ENCODE results near the gene CDC42BPB. TPM values are rescaled to one million over a fixed set of nuclear protein-coding genes. Genes with fewer than 3 reads are reported as not detected.

Gene CDC42BPB
- total and polyA plus RNA-seq, 2 of the 13 experiments (the other 11 are each of a cell fraction or from before 2014, with no cell fraction given) = 19.7 to 32.3 TPM

DNA sequence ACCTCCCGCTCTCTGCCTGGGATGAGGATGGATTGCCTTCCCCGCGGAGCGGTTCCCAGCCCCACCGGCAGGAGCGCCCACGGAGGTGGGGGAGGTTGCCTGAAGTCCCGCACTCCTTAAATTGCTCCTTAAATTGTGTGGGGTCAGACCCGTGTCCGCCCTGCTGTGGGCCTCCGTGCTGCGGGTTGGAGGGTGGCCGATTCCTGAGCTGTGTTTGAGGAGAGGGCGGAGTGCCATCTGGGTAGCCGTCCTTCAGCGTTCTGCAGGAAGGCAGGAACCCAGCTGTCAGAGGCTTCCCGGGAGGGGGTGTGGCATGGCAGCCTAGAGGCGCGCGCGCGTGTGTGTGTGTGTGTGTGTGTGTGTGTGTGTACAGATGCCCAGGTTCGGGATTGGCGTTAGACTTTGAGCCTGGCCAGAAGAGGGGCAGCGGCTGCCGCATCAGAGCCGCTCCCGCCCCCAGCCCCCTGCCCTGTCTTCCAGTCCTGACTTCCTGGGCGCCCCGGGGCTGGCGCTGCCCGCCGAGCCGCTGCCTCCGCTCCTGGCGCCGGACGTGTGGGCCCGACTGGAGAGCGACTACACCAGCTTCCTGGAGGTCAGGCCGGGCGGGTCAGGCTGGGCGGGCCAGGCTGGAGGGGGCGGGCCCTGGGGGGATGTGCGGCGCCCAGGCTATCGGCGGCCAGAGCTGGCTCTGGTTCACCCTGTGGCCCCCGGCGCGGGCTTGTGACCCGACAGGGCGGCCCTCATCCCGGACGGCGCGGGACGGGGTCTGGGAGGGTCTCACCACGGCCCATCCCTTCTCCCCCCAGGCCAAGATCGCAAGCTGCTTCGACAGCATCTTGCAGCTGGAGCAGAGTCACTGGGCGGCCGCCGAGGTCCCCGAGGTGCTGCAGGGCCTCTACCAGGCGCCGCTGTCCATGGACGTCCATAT, 46.4 kb upstream of the CDC42BPB start (continued):
- TF ChIP-seq, protein P1, sequence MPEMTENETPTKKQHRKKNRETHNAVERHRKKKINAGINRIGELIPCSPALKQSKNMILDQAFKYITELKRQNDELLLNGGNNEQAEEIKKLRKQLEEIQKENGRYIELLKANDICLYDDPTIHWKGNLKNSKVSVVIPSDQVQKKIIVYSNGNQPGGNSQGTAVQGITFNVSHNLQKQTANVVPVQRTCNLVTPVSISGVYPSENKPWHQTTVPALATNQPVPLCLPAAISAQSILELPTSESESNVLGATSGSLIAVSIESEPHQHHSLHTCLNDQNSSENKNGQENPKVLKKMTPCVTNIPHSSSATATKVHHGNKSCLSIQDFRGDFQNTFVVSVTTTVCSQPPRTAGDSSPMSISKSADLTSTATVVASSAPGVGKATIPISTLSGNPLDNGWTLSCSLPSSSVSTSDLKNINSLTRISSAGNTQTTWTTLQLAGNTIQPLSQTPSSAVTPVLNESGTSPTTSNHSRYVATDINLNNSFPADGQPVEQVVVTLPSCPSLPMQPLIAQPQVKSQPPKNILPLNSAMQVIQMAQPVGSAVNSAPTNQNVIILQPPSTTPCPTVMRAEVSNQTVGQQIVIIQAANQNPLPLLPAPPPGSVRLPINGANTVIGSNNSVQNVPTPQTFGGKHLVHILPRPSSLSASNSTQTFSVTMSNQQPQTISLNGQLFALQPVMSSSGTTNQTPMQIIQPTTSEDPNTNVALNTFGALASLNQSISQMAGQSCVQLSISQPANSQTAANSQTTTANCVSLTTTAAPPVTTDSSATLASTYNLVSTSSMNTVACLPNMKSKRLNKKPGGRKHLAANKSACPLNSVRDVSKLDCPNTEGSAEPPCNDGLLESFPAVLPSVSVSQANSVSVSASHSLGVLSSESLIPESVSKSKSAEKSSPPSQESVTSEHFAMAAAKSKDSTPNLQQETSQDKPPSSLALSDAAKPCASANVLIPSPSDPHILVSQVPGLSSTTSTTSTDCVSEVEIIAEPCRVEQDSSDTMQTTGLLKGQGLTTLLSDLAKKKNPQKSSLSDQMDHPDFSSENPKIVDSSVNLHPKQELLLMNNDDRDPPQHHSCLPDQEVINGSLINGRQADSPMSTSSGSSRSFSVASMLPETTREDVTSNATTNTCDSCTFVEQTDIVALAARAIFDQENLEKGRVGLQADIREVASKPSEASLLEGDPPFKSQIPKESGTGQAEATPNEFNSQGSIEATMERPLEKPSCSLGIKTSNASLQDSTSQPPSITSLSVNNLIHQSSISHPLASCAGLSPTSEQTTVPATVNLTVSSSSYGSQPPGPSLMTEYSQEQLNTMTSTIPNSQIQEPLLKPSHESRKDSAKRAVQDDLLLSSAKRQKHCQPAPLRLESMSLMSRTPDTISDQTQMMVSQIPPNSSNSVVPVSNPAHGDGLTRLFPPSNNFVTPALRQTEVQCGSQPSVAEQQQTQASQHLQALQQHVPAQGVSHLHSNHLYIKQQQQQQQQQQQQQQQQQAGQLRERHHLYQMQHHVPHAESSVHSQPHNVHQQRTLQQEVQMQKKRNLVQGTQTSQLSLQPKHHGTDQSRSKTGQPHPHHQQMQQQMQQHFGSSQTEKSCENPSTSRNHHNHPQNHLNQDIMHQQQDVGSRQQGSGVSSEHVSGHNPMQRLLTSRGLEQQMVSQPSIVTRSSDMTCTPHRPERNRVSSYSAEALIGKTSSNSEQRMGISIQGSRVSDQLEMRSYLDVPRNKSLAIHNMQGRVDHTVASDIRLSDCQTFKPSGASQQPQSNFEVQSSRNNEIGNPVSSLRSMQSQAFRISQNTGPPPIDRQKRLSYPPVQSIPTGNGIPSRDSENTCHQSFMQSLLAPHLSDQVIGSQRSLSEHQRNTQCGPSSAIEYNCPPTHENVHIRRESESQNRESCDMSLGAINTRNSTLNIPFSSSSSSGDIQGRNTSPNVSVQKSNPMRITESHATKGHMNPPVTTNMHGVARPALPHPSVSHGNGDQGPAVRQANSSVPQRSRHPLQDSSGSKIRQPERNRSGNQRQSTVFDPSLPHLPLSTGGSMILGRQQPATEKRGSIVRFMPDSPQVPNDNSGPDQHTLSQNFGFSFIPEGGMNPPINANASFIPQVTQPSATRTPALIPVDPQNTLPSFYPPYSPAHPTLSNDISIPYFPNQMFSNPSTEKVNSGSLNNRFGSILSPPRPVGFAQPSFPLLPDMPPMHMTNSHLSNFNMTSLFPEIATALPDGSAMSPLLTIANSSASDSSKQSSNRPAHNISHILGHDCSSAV (CRISPR knock-in tag; IDR thresholded peaks at IDR 0.05; ENCODE audit: borderline replicate concordance) = no peak
- TF ChIP-seq, protein P2, sequence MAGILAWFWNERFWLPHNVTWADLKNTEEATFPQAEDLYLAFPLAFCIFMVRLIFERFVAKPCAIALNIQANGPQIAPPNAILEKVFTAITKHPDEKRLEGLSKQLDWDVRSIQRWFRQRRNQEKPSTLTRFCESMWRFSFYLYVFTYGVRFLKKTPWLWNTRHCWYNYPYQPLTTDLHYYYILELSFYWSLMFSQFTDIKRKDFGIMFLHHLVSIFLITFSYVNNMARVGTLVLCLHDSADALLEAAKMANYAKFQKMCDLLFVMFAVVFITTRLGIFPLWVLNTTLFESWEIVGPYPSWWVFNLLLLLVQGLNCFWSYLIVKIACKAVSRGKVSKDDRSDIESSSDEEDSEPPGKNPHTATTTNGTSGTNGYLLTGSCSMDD (CRISPR knock-in tag; IDR thresholded peaks at IDR 0.05) = 0 out of 2 replicates have a peak, but pooled peaks have one; percentile 21
- TF ChIP-seq, protein P3, sequence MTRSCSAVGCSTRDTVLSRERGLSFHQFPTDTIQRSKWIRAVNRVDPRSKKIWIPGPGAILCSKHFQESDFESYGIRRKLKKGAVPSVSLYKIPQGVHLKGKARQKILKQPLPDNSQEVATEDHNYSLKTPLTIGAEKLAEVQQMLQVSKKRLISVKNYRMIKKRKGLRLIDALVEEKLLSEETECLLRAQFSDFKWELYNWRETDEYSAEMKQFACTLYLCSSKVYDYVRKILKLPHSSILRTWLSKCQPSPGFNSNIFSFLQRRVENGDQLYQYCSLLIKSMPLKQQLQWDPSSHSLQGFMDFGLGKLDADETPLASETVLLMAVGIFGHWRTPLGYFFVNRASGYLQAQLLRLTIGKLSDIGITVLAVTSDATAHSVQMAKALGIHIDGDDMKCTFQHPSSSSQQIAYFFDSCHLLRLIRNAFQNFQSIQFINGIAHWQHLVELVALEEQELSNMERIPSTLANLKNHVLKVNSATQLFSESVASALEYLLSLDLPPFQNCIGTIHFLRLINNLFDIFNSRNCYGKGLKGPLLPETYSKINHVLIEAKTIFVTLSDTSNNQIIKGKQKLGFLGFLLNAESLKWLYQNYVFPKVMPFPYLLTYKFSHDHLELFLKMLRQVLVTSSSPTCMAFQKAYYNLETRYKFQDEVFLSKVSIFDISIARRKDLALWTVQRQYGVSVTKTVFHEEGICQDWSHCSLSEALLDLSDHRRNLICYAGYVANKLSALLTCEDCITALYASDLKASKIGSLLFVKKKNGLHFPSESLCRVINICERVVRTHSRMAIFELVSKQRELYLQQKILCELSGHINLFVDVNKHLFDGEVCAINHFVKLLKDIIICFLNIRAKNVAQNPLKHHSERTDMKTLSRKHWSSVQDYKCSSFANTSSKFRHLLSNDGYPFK (CRISPR knock-in tag; IDR thresholded peaks at IDR 0.05; ENCODE audit: borderline replicate concordance) = peak; percentile 36; the same call in 1 of the 2 replicates
- TF ChIP-seq CC2D1A (CRISPR knock-in tag; IDR thresholded peaks at IDR 0.05) (no peak), ZNF510 (CRISPR knock-in tag; IDR thresholded peaks at IDR 0.05; ENCODE audit: low read depth) (no peak; the same call in 1 of the 2 replicates), ZNF713 (CRISPR knock-in tag; IDR thresholded peaks at IDR 0.05) (no peak), ZEB1 (IDR thresholded peaks at IDR 0.05; ENCODE audit: insufficient replicate concordance, low read depth) (peak; percentile 49), ZNF383 (CRISPR knock-in tag; IDR thresholded peaks at IDR 0.05; ENCODE audit: borderline replicate concordance) (peak; percentile 88; the same call in 1 of the 2 replicates), ZNF484 (CRISPR knock-in tag; IDR thresholded peaks at IDR 0.05; ENCODE audit: borderline replicate concordance, low read depth) (no peak), ZNF430 (CRISPR knock-in tag; IDR thresholded peaks at IDR 0.05) (peak; percentile 32; the same call in 1 of the 2 replicates), GATAD1 (CRISPR knock-in tag; IDR thresholded peaks at IDR 0.05) (no peak), FOSL2 (CRISPR knock-in tag; IDR thresholded peaks at IDR 0.05) (no peak), ZNF205 (CRISPR knock-in tag; IDR thresholded peaks at IDR 0.05) (no peak)
- TF ChIP-seq, protein P4, sequence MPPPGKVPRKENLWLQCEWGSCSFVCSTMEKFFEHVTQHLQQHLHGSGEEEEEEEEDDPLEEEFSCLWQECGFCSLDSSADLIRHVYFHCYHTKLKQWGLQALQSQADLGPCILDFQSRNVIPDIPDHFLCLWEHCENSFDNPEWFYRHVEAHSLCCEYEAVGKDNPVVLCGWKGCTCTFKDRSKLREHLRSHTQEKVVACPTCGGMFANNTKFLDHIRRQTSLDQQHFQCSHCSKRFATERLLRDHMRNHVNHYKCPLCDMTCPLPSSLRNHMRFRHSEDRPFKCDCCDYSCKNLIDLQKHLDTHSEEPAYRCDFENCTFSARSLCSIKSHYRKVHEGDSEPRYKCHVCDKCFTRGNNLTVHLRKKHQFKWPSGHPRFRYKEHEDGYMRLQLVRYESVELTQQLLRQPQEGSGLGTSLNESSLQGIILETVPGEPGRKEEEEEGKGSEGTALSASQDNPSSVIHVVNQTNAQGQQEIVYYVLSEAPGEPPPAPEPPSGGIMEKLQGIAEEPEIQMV (CRISPR knock-in tag; IDR thresholded peaks at IDR 0.05; ENCODE audit: low read depth) = peak; percentile 63; the same call in 1 of the 2 replicates
